T follicular helper cell (primary cell): Measurements from ENCODE around the gene RBBP8NL.

ENCODE experiments used
- DNase-seq: peaks from one replicate; pipeline ENCODE4 v3.0.0-alpha.2; 2020; ENCODE audit warnings: low read depth

RBBP8NL gene

GRCh38 chr20:62363920-62364851 is 63.2 kb downstream of the RBBP8NL start:
- DNase-seq: no peak

GRCh38 chr20:62362991-62363919 is 64.1 kb downstream of the RBBP8NL start:
- no peak for DNase-seq

DNA sequence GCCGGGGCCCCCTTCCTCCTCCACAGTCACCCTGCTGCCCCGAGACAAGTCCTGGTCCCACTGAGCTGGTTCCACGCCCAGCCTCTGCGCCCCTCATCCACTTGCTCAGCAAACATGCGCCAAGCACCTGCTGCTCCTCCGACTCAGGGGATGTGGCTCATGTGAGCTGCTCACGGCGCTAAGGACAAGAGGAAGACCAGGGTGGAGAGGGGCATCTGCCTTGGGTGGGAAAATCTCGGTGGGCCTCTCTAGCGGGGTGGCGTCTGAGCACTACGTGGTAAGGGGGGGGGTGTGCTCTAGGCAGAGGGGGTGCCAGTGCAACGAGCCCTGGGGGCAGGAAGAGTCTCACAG is 64.8 kb downstream of the RBBP8NL start:
- no peak for DNase-seq

- no peak for DNase-seq
Measured at GRCh38 chr20:62361799-62362589, 65.3 kb downstream of the RBBP8NL start.

DNA sequence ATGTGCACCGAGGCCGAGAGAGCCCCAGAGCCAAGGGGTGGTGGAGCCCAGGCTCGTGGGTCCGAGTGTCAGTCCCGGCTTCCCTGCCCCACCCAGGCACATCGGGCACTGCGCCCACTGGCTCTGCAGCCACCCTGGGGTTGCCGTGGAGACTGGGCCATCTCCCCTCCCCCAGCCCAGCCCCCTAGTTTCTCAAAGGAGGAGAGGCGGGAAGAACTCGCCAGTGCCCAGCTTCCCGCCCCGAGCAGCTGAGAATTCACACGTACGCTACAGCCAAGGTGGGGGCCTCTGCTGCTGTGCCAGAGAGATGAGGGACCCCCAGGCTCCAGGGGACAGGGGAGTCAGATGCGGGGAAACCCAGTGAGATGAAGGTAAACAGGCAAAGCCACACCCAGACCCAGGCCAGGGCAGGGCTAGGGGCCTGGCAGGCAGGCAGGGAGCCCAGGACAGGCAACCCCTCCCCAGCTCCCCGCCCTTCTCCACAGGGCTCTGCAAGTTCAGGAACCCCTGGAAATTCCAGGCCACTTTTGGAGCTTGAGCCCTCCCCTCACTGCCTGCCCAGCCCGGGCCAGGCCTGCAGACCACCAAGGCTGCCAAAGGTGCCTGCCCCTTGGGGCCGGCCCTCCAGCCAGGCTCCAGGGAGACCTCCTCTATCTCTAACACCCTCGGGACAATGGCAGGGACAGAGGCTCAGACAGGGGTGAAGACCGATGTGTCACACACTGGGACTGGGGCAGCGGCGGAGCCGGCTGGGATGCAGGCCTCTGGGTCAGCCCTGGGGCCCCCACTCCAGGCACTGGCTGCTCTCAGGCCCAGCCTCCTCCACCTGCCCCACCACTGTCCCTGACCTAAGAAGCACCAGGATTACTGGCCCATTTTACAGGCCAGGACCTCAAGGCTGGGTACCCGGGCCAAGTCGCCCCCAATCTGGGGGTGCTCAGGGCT is 66.2 kb downstream of the RBBP8NL start:
- DNase-seq: no peak
